ENCODE measurements around the gene CUX1.

The CUX1 gene

GRCh38 chr7:102072003-102072402, 254.6 kb downstream of the CUX1 start:
- no peak for TF ChIP-seq CREB5 (CRISPR knock-in tag; IDR thresholded peaks at IDR 0.05; ENCODE audit: low read depth)
- no peak for TF ChIP-seq TOX (CRISPR knock-in tag; IDR thresholded peaks at IDR 0.05; ENCODE audit: borderline replicate concordance)
- TF ChIP-seq RARB (CRISPR knock-in tag; IDR thresholded peaks at IDR 0.05): no peak
- TF ChIP-seq ZC3H10 (CRISPR knock-in tag; IDR thresholded peaks at IDR 0.05): no peak
- no peak for TF ChIP-seq ZNF565 (CRISPR knock-in tag; conservative IDR thresholded peaks at IDR 0.05; ENCODE audit: low read depth)
- TF ChIP-seq POU6F1 (CRISPR knock-in tag; IDR thresholded peaks at IDR 0.05; ENCODE audit: borderline replicate concordance, low read depth): no peak
- TF ChIP-seq GLIS3 (CRISPR knock-in tag; IDR thresholded peaks at IDR 0.05): no peak
- no peak for ATAC-seq

- no peak for ATAC-seq
- TF ChIP-seq TSHZ2 (CRISPR knock-in tag; IDR thresholded peaks at IDR 0.05): no peak
- TF ChIP-seq CSDC2 (CRISPR knock-in tag; IDR thresholded peaks at IDR 0.05): no peak
- TF ChIP-seq CREB5 (CRISPR knock-in tag; IDR thresholded peaks at IDR 0.05; ENCODE audit: low read depth): no peak
- TF ChIP-seq SNAI2 (CRISPR knock-in tag; IDR thresholded peaks at IDR 0.05): no peak
- no peak for TF ChIP-seq ISL1 (CRISPR knock-in tag; IDR thresholded peaks at IDR 0.05)
- no peak for TF ChIP-seq ZNF8 (CRISPR knock-in tag; IDR thresholded peaks at IDR 0.05)
- TF ChIP-seq ZNF70 (CRISPR knock-in tag; IDR thresholded peaks at IDR 0.05): no peak
- TF ChIP-seq ZFP3 (CRISPR knock-in tag; IDR thresholded peaks at IDR 0.05): no peak
- no peak for TF ChIP-seq OSR1 (CRISPR knock-in tag; IDR thresholded peaks at IDR 0.05)
- no peak for TF ChIP-seq ZFP30 (CRISPR knock-in tag; IDR thresholded peaks at IDR 0.05)
These were observed 255.3 kb downstream of the CUX1 start for GRCh38 chr7:102072636-102073209.

GRCh38 chr7:102073931-102074880, 256.8 kb downstream of the CUX1 start:
- TF ChIP-seq ISL1 (CRISPR knock-in tag; IDR thresholded peaks at IDR 0.05) (no peak), POU6F1 (CRISPR knock-in tag; IDR thresholded peaks at IDR 0.05; ENCODE audit: borderline replicate concordance, low read depth) (no peak), BACH2 (CRISPR knock-in tag; IDR thresholded peaks at IDR 0.05; ENCODE audit: borderline replicate concordance) (no peak), ZFP30 (CRISPR knock-in tag; IDR thresholded peaks at IDR 0.05) (no peak), CSRNP3 (CRISPR knock-in tag; IDR thresholded peaks at IDR 0.05) (no peak), TCF4 (CRISPR knock-in tag; IDR thresholded peaks at IDR 0.05; ENCODE audit: borderline replicate concordance) (no peak), SNAI2 (CRISPR knock-in tag; IDR thresholded peaks at IDR 0.05) (no peak), TOX (CRISPR knock-in tag; IDR thresholded peaks at IDR 0.05; ENCODE audit: borderline replicate concordance) (no peak), ESRRG (CRISPR knock-in tag; IDR thresholded peaks at IDR 0.05) (no peak), PATZ1 (CRISPR knock-in tag; IDR thresholded peaks at IDR 0.05; ENCODE audit: borderline replicate concordance) (no peak), OSR1 (CRISPR knock-in tag; IDR thresholded peaks at IDR 0.05) (no peak), ZNF8 (CRISPR knock-in tag; IDR thresholded peaks at IDR 0.05) (no peak), CSDC2 (CRISPR knock-in tag; IDR thresholded peaks at IDR 0.05) (no peak), RARB (CRISPR knock-in tag; IDR thresholded peaks at IDR 0.05) (no peak), GLIS3 (CRISPR knock-in tag; IDR thresholded peaks at IDR 0.05) (no peak), ZNF70 (CRISPR knock-in tag; IDR thresholded peaks at IDR 0.05) (no peak), ZFP3 (CRISPR knock-in tag; IDR thresholded peaks at IDR 0.05) (no peak), ZC3H10 (CRISPR knock-in tag; IDR thresholded peaks at IDR 0.05) (no peak)
- no peak for ATAC-seq

Measured in SK-N-SH treated with all-trans-retinoic acid at 6 μM for 48 hours (cell line).